HT-29 (cell line): Measurements from ENCODE around the gene DPP8. TPM values are rescaled to one million over a fixed set of nuclear protein-coding genes. Genes with fewer than 3 reads are reported as not detected.
"Not testable (repeated sequence)": the region's sequence is repeated elsewhere in the genome, so short reads cannot be mapped to it uniquely, and the experiment has no call there.

Experiments
- DNase-seq: peaks from one replicate; pipeline ENCODE4 v3.0.0-alpha.2; 2015; ENCODE audit warnings: low spot score
- total RNA-seq: library from RNA; depleted of rRNA; stranded (reverse); fragments of >200 nt; shearing (Covaris generic); gene quantifications from 2 replicates; pipeline ENCODE4 v1.2.3, GENCODE V29; 2014; rRNA removed

The DPP8 gene
- 28.0 and 34.3 TPM in 2 replicates for total RNA-seq

DNA sequence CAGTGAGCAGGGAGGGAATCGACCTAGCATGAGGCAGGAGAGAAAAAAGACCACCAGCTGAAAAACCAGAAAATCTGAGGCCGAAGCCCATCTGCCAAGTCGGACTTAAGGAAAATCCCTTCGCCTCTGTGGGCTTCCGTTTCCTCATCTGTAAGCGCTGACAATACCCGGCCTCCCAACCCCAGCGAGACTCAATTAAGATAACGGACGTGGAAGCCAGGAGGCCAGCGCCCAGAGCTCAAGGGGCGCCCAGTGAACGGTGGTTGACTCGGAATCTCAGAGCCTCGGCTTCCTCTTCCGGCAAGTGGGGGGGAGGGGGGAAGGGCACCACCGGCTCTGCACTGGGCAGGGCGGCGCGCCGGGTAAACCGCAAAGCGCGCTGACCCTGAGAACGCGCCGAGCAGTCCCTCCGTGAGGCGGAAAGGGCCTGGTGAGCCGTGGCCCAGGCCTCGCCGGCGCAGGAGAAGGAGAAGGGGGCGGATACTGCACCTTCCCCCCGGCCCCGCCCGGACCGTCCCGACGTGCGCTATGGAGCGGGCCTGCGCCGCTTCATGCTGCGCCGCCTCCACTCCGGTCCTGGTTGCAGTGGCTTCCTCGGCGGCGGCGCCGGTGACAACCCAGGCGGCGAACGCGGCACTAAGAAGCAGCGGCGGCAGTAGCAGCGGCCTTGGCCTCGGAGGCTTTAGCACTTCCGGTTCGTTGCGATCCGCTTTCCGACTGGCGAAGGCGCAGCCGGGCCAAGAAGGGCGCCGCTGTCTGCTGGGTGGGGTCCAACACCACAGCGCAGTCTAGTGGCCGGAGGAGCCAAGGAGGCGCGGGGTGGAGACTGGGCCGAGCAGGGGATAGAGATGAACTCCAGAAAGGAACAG, at the start of gene DPP8:
Gene DPP8, minus strand, starts transcription at position 693 of the 869 bp plus-strand sequence. CDS start 5,136 bp downstream, outside the sequence.
- peak; percentile 97 for DNase-seq

DNA sequence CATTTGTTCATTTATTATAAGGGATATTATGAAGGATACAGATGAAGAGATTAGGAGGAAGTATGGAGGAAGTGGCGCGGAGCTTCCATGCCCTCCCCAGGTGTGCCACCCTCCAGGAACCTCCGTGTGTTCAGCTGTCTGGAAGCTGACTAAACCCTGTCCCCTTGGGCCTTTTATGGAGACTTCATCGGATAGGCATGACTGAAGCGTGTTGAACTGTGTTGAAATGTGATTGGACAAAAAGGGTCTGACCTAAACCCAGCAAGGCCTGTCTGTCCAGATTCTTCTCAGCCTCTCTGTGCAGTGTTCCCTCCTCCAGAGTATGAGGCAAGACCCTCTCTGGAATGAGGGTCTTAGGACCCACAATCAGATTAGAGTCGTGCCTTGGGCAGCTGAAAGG, 44.4 kb upstream of the DPP8 start:
- no peak for DNase-seq

DNA sequence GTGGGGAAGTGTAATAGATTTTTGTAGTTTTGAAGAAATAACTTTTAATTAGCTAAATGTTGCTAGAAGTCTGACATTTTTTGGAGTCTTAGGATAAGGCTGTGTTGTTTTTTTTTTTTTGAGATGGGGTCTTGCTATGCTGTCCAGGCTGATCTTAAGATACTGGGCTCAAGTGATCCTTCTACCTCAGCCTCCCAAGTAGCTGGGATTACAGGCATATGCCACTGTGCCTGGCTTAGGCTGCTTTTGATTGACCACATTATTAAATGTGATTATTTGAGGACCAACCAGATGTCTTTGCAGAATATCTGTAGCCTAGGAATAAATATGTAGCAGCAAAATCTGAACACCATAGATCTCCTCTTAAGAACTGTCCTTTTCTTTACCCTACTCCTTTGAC, 42.5 kb upstream of the DPP8 start:
- no peak for DNase-seq

DNA sequence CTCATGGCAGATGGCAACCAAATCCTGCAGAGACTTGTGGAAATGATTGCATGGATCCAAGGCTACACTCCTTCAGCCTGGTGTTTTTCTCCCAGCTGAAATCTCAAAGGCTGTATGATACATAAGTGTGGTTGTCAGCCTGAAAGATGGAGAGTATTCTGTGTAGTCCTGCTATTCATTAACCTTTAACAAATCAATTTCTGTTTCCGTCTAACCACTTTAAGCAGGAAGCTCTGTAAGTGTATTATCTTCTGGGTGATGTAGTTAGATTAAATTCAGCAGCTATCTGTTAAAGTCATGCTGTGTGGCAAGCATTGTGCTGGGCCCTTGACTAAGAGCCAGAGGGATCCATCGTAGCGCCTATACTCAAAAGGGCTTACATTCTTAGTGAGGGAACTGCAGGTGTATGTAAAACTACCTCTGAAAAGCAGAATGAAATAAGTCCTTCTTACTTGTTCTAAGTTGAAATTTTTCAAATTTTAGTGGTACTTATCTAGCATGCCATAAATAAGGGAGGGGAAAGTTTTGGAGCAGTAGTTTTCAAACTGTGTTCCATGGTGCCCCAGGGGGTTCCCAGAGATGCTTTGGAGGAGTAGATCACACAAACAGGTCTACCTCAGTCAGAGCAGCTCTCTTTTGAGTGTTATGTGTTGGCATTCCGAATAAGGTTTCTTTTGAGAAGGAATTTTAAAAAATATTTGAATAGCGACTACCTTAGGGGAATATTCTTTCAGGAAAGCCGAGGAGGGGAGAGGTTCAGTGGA, 41.7 kb upstream of the DPP8 start:
- no peak for DNase-seq

DNA sequence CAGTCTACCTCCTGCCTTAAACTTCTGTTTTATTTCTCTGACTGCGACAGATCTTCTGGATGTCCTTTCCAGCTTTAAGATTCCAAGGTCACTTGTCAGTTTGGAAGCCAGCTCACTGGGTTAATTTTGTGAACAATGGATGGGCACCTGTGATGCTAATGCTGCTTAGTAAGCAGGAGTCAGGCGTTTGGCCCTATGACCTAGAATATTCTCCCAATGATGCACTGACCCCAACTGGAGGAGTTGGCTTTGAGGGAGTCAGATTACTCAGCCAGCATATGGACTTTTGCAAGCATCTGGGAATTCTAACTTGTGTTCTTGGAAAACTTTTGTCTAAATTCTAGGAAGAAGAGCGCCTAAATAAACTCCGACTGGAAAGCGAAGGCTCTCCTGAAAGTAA, 40.8 kb upstream of the DPP8 start:
- DNase-seq: no peak

DNA sequence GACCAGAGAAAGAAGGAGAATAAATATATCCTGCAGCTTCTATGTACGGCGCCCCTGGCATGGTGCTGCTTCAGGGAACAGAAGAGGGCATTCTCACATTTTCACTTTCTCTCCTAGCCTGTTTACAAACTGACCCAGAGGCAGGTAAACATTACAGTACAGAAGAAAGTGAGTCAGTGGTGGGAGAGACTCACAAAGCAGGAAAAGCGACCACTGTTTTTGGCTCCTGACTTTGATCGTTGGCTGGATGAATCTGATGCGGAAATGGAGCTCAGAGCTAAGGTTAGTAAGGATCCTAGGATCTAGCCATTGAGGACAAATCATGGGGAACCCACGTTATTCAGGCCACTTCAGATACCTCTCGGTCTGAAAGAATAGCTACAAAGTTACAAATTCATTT, 39.1 kb upstream of the DPP8 start:
- no peak for DNase-seq

DNA sequence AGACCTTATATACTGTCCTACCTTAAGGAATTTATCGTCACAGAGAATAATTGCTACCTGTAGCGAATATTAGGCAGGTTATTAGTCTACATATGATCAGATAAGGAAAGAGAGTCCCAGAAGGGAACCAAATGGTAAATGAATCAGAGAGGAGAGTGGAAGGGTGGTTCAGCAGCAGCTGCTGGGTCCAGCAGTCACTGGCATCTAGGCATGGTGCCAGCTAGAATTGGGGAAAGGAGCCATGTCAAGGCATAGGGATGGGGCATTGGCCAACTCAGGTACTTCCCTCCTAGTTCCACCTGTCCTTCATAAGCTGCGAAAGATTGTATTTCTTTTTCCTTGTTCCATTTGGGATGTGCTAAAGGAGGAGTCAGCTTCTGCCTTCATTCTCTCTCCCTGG, 36.2 kb upstream of the DPP8 start:
- no peak for DNase-seq

DNA sequence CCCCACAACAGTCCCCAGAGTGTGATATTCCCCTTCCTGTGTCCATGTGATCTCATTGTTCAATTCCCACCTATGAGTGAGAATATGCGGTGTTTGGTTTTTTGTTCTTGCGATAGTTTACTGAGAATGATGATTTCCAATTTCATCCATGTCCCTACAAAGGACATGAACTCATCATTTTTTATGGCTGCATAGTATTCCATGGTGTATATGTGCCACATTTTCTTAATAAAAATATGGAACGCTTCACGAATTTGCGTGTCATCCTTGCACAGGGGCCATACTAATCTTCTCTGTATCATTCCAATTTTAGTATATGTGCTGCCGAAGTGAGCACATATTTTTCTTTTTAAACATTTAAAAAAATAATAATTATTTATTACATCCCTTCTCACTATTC, 35.4 kb upstream of the DPP8 start:
- not testable (repeated sequence) for DNase-seq

DNA sequence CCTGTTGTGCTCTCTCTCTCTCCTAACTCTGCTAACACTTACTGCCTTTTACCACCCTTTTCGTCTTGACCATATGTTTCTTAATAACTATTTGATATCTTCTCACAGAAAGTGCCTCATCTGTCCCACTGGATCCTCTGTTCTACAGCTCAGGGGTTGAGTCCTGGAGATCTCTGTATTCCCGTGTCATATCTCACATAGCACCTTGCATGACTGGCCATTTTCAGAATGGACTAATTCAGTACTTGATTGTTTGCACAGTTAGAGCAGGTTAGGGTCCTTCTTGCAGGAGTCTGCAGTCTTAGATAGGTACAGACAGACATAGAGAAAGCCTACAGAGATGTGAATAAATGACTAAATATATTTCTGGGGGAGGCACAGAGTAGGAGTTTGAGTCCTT, 33.7 kb upstream of the DPP8 start:
- no peak for DNase-seq

DNA sequence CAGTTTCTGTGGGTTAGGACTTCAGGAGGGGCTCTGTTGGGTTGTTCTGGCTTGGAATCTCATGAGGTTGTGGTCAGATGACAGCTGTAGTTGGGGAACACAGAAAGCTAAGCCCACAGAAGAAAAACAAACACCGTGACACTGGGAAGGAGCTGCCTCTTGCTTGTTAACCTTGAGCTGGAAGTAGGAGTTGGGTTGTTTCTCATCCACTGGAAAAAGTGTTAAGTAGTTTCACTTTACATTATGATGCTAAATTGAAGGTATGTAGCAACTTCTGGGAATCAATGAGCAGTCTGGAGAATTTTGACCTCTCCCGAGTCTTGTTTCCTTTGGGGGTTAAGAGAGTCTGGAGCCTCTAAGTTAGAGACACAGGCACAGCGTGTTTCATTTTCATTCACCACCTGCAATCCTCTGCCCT, 33.2 kb upstream of the DPP8 start:
- no peak for DNase-seq

DNA sequence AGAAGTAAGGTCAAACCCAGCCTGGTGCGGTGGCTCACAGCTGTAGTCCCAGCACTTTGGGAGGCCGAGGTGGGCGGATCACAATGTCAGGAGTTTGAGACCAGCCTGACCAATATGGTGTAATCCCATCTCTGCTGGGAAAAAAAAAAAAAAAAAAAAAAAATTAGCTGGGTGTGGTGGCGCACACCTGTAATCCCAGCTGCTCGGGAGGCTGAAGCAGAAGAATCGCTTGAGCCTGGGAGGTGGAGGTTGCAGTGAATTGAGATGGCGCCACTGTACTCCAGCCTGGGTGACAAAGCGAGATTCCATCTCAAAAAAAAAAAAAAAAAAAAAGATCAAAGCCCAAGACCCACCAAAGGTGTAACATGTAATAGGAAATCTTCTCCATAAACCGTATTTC, 31.8 kb upstream of the DPP8 start:
- DNase-seq: not testable (repeated sequence)

DNA sequence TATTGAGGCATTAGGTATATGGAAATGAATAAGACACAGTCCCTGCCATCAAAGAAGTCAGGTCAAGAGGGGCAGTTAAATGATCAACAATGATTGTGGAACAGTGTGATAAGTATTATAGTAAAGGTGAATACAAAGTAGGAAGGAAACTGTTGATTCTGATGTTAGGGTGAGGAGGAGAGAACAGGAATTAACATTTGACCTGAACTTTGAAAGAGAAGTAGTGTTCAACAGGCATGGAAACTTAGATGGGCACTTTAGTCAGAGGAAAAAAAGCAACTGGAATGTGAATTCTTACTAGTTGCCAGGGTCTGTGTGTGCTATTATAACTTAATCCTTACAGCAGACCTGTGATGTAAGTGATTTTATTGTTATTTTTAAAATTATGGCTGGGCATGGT, 30.4 kb upstream of the DPP8 start:
- no peak for DNase-seq

DNA sequence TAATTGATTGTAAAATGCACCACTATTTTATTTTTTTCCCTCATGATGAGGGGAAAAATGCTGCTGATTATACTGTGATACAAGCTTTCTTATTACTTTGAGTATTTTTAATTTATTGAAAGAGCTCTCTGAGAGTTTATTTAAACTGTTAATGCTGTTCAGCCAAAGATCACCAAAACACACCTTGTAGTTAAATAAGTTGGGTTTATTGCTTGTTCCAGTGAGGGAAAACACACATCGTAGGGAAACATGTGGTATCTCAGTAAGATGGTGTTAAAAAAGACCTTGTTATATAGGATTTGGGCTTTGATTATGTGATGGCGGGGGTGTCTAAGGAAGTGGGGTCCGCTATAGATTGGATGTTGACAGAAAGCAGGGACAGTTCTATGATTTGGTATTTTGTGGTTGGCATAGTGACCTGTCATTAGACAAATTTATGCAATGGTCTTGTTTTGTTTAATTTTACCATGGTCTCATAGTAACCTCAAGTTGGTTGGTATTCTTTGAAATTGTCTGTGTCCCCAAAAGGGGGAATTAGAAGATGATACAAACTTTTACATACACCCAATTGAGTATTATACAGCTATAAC, 23.8 kb upstream of the DPP8 start:
- no peak for DNase-seq

DNA sequence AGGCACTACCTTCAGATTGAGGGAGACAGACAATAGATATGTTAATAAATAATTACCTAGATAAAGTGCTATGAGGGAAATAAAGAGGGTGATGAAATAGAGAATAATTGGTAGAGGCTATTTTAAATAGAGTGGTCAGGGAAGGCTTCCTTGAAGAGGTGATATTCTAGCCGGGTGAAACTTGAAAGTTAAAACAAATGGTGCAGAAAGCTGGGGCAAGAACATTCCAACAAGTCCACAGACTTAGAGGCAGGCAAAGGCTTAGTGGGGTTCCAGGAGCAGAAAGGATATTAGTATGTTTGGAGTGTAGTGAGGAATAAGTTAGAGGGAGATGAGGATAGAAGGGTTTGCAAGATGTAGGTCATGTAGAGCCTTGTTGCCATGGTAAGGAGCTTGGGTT, 22.8 kb upstream of the DPP8 start:
- no peak for DNase-seq

DNA sequence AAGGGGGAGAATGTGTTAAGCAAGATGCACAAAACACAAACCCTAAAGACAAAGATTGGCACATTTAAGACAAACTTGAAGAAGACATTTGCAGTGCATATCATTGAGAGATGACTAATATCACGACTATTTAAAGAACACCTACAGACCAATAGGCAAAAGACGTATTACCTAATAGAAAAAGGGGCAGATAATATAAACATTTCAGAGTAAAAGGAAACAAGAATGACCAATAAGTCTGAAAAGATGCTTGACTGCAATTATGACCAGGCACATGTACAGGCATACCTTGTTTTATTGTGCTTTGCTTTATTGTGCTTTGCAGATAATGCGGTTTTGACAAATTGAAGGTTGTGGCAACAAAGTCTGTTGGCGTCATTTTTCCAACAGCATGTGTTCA, 17.7 kb upstream of the DPP8 start:
- no peak for DNase-seq

DNA sequence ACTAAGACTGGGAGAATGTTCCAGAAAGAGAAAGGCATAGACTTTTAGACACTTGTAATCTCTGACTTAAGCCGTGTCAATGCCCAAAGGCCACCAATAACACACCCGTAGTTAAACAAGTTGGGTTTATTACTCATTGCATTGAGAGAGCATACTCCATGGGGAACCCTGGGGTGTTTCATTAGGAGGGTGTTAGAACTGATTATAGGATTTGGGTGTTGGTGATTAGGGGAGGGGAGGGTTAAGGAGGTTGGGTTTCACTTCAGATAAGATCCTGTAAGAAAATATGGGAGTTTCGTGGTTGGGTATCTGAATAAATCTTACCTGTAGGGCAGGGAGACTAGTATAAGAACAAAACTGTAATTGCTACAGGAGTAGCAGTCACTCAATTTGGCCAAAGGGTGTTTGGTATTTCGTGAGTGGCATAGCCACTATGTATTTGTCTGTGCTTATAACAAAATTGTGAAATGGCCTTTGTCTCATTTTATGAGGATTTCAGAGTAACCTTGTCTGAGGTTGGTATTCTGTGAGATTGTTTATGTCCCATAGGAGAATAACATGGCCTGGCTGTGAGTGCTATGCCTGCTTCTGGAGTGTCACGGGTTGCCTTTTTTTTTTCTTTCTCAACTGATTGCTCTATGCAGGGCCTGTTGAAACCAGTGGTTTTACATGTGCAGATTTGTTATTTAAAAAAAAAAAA, 15.7 kb upstream of the DPP8 start:
- DNase-seq: no peak

DNA sequence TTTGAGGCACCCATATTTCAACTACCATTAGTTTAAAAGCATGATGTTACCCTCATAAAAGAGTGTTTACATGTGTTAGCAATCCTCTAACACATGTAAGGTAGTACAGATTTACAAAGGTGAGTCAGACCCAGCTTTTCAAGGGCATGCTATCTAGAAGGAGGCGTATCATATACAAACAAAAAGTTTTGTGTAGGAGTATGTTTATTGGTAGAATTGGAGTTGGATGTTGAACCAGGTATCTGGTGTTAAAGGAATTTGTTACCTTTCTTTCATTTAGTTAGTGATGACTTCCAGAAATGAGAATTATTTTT, 15.2 kb upstream of the DPP8 start:
- peak; percentile 30 for DNase-seq

DNA sequence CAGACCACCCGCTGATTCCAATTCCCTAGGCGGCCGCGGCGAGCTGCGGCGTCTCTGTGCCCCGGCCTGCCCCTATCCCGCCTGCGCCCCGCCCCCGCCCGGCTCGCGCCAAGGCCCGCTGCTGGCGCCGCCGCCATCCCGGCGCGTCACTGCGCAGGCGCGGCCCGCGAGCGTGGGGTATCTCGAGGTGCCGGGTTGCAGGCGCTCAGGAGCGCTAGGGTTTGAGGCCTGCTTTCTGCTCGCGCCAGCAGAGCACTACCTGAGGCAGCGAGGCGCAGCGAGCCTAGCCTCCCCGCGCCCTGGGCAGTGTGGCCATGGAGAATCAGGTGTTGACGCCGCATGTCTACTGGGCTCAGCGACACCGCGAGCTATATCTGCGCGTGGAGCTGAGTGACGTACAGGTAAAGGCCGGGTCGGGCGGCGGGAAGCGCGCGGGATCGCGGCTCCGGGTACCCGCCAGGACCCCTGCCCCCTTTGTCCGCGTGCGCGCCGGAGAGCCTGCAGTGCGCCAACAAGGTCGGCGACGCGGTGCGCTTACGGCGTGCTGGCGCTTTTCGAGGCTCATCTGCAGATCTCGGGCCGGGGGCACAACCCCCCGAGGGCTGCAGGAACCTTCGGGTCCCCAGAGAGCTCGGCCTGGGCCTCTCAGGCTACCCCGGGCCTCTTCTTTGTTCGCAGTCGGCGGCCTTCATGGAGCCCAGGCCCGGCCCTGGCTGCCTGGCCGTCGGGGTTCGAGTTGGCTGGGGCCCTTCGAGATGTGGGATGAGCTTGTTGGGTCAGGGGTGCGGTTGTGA, 13.0 kb upstream of the DPP8 start, which contains the start of gene HACD3:
Gene HACD3, plus strand, starts transcription at position 146 of the 794 bp plus-strand sequence. Its CDS starts 169 bp downstream, at position 315.
- DNase-seq: peak; percentile 90

DNA sequence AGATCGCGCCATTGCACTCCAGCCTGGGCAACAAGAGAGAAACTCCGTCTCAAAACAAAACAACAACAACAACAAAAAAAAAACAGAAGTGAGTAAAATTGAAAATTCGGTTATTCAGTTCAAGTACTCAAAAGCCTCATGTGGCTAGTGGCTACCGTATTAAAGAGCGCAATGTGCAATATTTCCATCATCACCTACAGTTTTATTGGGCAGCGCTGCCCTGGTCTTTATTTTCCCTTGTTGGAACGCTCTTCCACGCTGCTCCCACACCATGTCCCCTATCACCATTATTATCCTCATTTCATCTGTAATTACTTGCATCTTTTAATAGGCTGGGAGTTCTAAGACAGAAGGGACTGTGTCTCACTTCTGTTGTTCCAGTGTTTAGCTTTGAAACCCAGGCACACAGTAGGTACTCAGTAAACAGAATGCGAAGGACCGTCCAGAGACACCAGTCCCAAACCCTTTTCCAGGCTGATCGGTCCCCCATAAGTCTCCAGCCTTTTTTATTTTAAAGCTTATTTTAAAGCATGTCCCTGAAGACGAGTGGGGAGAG, 12.4 kb upstream of the DPP8 start:
- DNase-seq: no peak

DNA sequence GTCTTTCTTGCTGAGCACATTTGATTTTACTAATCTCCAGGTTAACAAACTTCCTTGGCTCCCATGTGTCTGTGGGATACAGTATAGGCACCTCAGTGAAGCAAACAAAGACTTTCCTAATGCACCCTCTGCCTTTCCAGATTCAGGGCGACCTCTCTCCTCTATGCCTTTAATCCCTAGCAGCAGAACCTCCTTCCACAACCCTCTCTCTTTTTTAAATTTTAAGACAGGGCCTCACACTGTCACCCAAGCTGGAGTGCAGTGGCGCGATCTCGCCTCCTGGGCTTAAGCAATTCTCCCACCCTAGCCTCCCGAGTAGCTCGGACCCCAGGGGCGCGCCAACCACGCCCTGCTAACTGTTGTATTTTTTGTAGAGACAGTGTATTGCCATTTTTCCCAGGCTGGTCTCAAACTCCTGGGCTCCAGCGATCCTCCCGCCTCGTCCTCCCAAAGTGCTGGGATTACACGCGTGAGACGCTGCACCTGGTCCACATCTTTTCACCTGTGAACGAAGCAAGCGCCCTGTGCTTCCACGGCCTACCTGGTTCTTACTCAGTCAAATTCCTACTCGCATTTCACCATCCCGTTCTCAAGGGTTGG, 11.1 kb upstream of the DPP8 start:
- DNase-seq: no peak
